Hepatocyte (in vitro differentiated cells): ENCODE measurements around the gene OR52K2. TPM values are rescaled to one million over a fixed set of nuclear protein-coding genes. Genes with fewer than 3 reads are reported as not detected.
A peak's percentile ranks its signal among the peaks of the same experiment; 100 is the strongest.

Experiments used
- DNase-seq: peaks from one replicate; pipeline ENCODE4 v3.0.0-alpha.2; 2016; ENCODE audit warnings: low spot score
- H2AFZ ChIP-seq: fragments of 200-600 bp; sonication (generic); 2 replicates; pipeline ENCODE4 v1.6.0; 2016; ENCODE audit warnings: antibody characterized with exemption, mild to moderate bottlenecking
- H3K27ac ChIP-seq: fragments of 200-600 bp; sonication (generic); 2 replicates; pipeline ENCODE4 v1.5.1; 2016; ENCODE audit warnings: mild to moderate bottlenecking
- H3K27me3 ChIP-seq: fragments of 200-600 bp; sonication (generic); 2 replicates; pipeline ENCODE4 v1.6.1; 2016
- H3K36me3 ChIP-seq: fragments of 200-600 bp; sonication (generic); replicated peaks from 2 replicates; pipeline ENCODE4 v1.5.1; 2016; ENCODE audit warnings: low read depth; ENCODE audit not compliant: insufficient read depth
- H3K4me1 ChIP-seq: fragments of 200-600 bp; sonication (generic); 2 replicates; pipeline ENCODE4 v1.5.1; 2016; ENCODE audit warnings: mild to moderate bottlenecking, moderate library complexity; ENCODE audit not compliant: insufficient read depth
- H3K4me2 ChIP-seq: fragments of 200-600 bp; sonication (generic); 2 replicates; pipeline ENCODE4 v1.6.0; 2016
- H3K4me3 ChIP-seq: fragments of 200-600 bp; sonication (generic); 2 replicates; pipeline ENCODE4 v1.5.1; 2016; ENCODE audit warnings: mild to moderate bottlenecking
- H3K79me2 ChIP-seq: fragments of 200-600 bp; sonication (generic); 2 replicates; pipeline ENCODE4 v1.6.0; 2017; ENCODE audit warnings: mild to moderate bottlenecking
- H3K9me2 ChIP-seq: fragments of 200-600 bp; sonication (generic); replicated peaks from 2 replicates; pipeline ENCODE4 v1.6.0; 2017; ENCODE audit warnings: mild to moderate bottlenecking; ENCODE audit not compliant: insufficient read depth
- H3K9me3 ChIP-seq: fragments of 200-600 bp; sonication (generic); 2 replicates; pipeline ENCODE4 v1.5.1; 2016; ENCODE audit warnings: low read depth, mild to moderate bottlenecking
- H4K20me1 ChIP-seq: fragments of 200-600 bp; sonication (generic); 2 replicates; pipeline ENCODE4 v1.6.0; 2016; ENCODE audit warnings: mild to moderate bottlenecking; ENCODE audit not compliant: insufficient read depth, poor library complexity, severe bottlenecking
- CTCF ChIP-seq: fragments of 200-600 bp; sonication (generic); IDR thresholded peaks from 2 replicates; pipeline ENCODE4 v1.5.1; 2016; ENCODE audit warnings: antibody characterized with exemption, mild to moderate bottlenecking; ENCODE audit not compliant: poor library complexity
- EZH2 ChIP-seq: fragments of 200-600 bp; sonication (generic); IDR thresholded peaks from 2 replicates; pipeline ENCODE4 v1.6.1; 2016; ENCODE audit warnings: antibody characterized with exemption, mild to moderate bottlenecking, borderline replicate concordance
- EZH2phosphoT487 ChIP-seq: fragments of 200-600 bp; sonication (generic); IDR thresholded peaks from one replicate; pipeline ENCODE4 v1.6.1; 2018; ENCODE audit warnings: antibody characterized with exemption, mild to moderate bottlenecking, low read depth, moderate library complexity; ENCODE audit not compliant: unreplicated experiment, severe bottlenecking
- WGBS: methylation state at CpG from one replicate; pipeline ENCODE4 v1.1.6; 2016; ENCODE audit warnings: low lambda C conversion rate; ENCODE audit errors: missing lambda C conversion rate; 5-methylcytosine and 5-hydroxymethylcytosine counted together
- polyA plus RNA-seq: library from polyadenylated mRNA; unstranded; fragments of >200 nt; fragmentation: Nextera tagmentation; extraction: Ambion mirVana; gene quantifications from 2 replicates; pipeline ENCODE4 v1.2.1, GENCODE V29; 2016
- total RNA-seq: library from RNA; depleted of rRNA; stranded (reverse); fragments of >200 nt; gene quantifications from 2 replicates; pipeline ENCODE4 v1.2.3, GENCODE V29; 2014

Gene OR52K2
- total and polyA plus RNA-seq, 2 experiments from 2014 or later, result not detected

GRCh38 chr11:4491878-4492606, 42.9 kb downstream of the OR52K2 start:
- Histone ChIP-seq H3K4me2 (no peak overlapping the region), H3K4me3 (no peak overlapping the region), H4K20me1 (no peaks in the 10 kb centered on the region), H3K36me3 (no peaks in the 10 kb centered on the region), H3K9me2 (no peaks in the 10 kb centered on the region), H3K9me3 (no peaks in the 10 kb centered on the region), H3K4me1 (peaks cover 8% of the 10 kb centered on the region), H3K27ac (no peak overlapping the region), H2AFZ (no peak overlapping the region), H3K79me2 (no peaks in the 10 kb centered on the region), H3K27me3 (peaks cover 8% of the 10 kb centered on the region)
- WGBS, result 93% methylated on average over 4 of the region's 4 CpGs
- DNase-seq, result no peak
- TF ChIP-seq EZH2 (no peak), CTCF (no peak), EZH2phosphoT487 (no peak)

GRCh38 chr11:4493480-4493818, 44.4 kb downstream of the OR52K2 start:
- Histone ChIP-seq H4K20me1 (no peaks in the 10 kb centered on the region), H3K27ac (no peak overlapping the region), H3K4me2 (no peak overlapping the region), H3K27me3 (peaks cover 15% of the 10 kb centered on the region), H3K9me2 (no peaks in the 10 kb centered on the region), H3K4me1 (peaks cover 8% of the 10 kb centered on the region), H3K36me3 (no peaks in the 10 kb centered on the region), H2AFZ (no peak overlapping the region), H3K4me3 (no peak overlapping the region), H3K79me2 (no peaks in the 10 kb centered on the region), H3K9me3 (no peaks in the 10 kb centered on the region)
- TF ChIP-seq EZH2 (no peak), EZH2phosphoT487 (no peak), CTCF (no peak)
- WGBS, result 53% methylated on average over 5 of the region's 5 CpGs
- no peak for DNase-seq

DNA sequence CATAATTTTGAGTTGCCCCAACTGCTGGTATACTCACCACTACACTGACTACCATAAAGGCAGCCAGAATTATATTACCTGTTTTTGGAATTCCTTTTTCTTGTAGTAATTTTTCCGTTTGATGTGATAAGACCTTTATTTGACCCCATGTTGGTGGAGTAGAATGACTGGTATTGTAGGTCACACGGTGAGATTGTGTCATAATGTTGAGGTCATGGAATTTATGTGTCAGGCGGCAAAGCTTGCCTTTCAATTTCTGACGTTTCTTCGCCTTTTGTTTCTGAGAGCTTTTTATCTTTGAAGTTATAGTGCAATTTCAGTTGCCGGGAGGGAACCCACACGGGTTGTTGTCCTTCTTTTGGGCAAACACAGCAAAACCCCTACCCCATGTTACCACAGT, 46.4 kb downstream of the OR52K2 start:
- H3K27me3 ChIP-seq, result peaks cover 17% of the 10 kb centered on the region
- H3K79me2 ChIP-seq, result no peaks in the 10 kb centered on the region
- H3K4me2 ChIP-seq, result no peak overlapping the region
- no peaks in the 10 kb centered on the region for H3K9me2 ChIP-seq
- WGBS, result 49% methylated on average over 7 of the region's 7 CpGs
- H3K9me3 ChIP-seq, result no peaks in the 10 kb centered on the region
- H3K36me3 ChIP-seq, result no peaks in the 10 kb centered on the region
- TF ChIP-seq EZH2phosphoT487 (no peak), CTCF (no peak), EZH2 (no peak)
- H3K27ac ChIP-seq, result no peak overlapping the region
- DNase-seq, result peak; percentile 41
- H3K4me3 ChIP-seq, result no peak overlapping the region
- H4K20me1 ChIP-seq, result no peaks in the 10 kb centered on the region
- peaks cover 8% of the 10 kb centered on the region for H3K4me1 ChIP-seq
- no peak overlapping the region for H2AFZ ChIP-seq

DNA sequence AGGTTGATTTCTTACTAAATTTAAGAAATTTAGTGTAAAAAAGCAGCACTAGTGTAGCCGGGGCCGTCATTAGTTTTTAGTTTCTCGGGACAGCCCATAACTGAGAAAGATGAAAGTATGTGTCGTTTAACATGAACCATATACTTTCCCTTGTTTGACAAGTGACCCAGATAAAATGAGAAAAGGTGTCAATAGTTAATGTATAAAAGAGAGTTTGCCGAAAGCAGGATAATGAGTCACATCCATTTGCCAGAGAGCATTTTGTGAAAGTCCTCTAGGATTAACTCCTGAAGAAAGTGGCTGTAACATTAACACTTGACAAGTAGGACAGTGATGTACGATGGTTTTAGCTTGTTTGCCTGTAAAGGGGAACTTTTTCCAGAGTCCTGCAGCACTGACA, 46.9 kb downstream of the OR52K2 start:
- H2AFZ ChIP-seq, result no peak overlapping the region
- no peak for DNase-seq
- TF ChIP-seq EZH2phosphoT487 (peak; percentile 82), CTCF (no peak), EZH2 (no peak)
- H3K4me3 ChIP-seq, result no peak overlapping the region
- 25% methylated on average over 6 of the region's 6 CpGs for WGBS
- H3K36me3 ChIP-seq, result no peaks in the 10 kb centered on the region
- no peaks in the 10 kb centered on the region for H3K79me2 ChIP-seq
- H3K9me2 ChIP-seq, result no peaks in the 10 kb centered on the region
- peaks cover 8% of the 10 kb centered on the region for H3K4me1 ChIP-seq
- no peaks in the 10 kb centered on the region for H4K20me1 ChIP-seq
- H3K27me3 ChIP-seq, result peaks cover 17% of the 10 kb centered on the region
- H3K4me2 ChIP-seq, result peak overlapping the region; percentile 55
- H3K9me3 ChIP-seq, result no peaks in the 10 kb centered on the region
- no peak overlapping the region for H3K27ac ChIP-seq
